Left renal pelvis (tissue), 4 donors: ENCODE results near the gene KIAA2012. TPM values are rescaled to one million over a fixed set of nuclear protein-coding genes. Genes with fewer than 3 reads are reported as not detected.
A peak's percentile ranks its signal among the peaks of the same experiment; 100 is the strongest.
"Not testable (repeated sequence)": the region's sequence is repeated elsewhere in the genome, so short reads cannot be mapped to it uniquely, and the experiment has no call there.

Source experiments
- DNase-seq, 4 donors: peaks; one replicate each; pipeline ENCODE4 v3.0.0-alpha.2; 2013; ENCODE audit warnings: low read depth in 4 of 4, low spot score in 3 of 4
- polyA plus RNA-seq, 4 donors: library from polyadenylated mRNA; unstranded; fragments of 120-200 nt; gene quantifications; one replicate each; pipeline ENCODE4 v1.2.1, GENCODE V29; 2013; ENCODE audit not compliant: insufficient read length in 4 of 4

Gene KIAA2012
- polyA plus RNA-seq, 4 donors: 0.14 to 0.38 (median 0.17) TPM

DNA sequence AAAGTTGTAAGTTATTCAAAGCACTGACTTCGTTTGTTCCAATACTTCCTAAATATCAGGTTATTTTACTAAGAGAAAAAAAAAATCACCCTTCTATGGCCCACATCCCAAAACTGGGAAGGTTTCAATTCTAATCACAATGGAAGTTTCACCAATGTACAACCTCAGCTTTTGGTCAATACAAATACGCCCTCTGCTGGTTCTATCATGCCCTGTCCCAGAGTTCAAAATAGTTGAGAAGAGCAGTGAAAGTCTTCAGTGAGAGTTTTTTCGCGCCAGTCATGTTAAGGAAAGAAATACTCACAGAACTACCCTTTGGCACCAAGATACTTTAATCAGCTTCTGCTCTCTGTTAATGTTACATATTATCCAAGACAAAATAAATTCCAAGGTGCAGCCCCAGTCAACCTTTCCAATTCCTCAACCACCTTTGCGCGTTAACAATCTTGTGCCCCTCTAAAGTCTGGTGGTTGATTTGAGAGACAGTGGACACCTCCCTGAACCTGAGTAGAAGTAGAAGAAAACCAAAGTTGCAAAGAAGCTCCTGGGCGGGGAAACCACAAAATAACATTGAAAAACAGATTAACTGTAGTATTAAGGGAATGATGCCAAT lies 105.4 kb downstream of the KIAA2012 start:
- DNase-seq: peak in 2 of 4 donors; percentile 52 to 64

GRCh38 chr2:202184557-202184956 lies 111.5 kb downstream of the KIAA2012 start:
- no peak for DNase-seq

DNA sequence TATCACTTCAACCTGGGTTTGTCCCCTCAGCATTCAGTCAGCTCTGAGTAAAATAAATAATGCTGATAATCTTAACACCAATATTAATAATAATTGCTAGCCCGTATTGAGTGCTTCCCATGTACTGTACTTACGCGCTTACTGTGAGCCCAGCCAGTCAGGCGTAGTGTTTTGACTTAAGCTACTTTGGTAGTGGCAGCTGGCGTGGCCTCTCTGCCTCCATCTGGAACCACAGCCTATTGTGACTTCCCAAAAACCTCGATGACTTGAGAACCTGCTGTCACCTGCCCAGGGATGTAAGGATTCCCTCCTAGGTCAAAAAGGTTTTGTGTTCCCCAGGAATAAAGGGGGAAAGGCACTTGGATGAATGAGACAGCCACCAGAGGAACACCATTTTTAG lies 112.1 kb downstream of the KIAA2012 start:
- DNase-seq: no peak

- no peak for DNase-seq
These were observed 113.7 kb downstream of the KIAA2012 start for GRCh38 chr2:202186641-202187202.

GRCh38 chr2:202187570-202187969 lies 114.5 kb downstream of the KIAA2012 start:
- DNase-seq: no peak

DNA sequence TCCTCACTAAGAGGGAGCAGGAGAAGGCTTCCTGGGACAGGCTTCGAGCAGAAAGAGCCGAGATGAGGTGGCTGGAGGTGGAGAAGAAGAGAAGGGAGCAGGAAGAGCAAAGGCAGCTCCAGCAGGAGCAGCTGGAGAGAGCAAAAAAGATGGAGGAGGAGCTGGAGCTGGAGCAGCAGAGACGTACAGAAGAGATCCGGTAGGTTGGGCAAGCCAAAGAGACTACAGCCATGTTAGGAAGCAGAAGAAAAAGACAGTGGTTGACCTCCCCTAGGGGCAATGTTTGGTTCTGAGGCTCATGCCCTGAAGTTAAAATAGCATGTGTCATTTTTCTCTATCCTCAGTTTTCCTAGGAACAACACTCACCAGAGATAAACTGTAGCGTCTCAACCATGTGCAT lies 120.2 kb downstream of the KIAA2012 start:
- no peak for DNase-seq

DNA sequence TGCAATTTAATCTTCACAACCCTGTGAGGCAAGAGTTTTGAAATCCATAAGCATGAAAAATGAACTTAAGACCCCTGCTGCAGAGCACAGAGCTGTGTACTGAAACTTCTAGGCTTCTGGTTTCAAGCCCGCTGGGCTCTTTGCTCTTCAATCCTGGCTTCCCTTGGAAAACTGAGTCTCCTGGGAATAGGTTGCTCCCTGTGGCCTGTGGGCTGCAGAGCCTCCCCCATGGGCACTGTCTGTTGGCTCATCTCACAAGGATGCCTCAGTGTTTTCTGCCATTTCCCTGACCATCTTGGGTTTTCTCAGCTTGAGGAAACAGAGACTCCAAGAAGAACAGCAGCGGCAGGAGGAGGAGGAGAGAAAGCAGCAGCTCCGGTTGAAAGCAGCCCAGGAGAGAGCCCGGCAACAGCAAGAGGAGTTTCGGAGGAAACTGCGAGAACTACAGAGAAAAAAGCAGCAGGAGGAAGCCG lies 120.9 kb downstream of the KIAA2012 start:
- no peak for DNase-seq

DNA sequence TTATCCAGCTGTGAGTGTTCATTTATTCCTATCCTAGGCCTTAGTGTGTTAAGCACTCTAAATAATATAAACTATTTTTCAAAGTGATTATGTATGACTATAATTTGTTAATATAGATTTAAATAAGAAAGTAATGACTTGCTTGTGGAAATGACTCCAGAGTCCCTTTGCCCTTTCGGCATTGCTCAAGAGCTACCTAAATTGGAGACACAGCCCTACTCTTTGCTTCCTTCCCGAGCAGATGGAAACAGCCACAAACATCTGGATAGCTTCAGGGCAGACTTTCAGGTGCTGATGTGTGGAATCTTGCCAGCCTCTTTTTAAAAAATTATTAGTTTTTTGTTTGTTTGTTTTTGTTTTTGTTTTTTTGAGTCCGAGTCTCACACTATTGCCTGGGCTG lies 121.4 kb downstream of the KIAA2012 start:
- no peak for DNase-seq

DNA sequence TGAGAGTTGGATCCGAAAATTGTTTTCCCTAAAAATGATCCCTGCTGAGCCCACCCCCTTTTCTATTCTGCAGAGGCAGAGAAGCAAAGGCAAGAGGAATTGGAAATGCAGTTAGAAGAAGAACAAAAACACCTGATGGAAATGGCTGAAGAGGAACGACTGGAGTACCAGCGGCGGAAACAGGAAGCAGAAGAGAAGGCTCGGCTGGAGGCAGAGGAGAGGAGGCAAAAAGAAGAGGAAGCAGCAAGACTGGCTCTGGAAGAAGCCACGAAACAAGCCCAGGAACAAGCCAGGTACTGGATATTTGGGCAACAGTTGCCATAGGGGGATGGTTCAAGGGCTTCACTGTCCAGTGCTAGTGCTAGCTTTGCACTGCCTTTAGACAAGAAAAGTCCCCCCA lies 123.7 kb downstream of the KIAA2012 start:
- DNase-seq: no peak

- DNase-seq: no peak
These were observed 128.4 kb downstream of the KIAA2012 start for GRCh38 chr2:202201220-202202160.

DNA sequence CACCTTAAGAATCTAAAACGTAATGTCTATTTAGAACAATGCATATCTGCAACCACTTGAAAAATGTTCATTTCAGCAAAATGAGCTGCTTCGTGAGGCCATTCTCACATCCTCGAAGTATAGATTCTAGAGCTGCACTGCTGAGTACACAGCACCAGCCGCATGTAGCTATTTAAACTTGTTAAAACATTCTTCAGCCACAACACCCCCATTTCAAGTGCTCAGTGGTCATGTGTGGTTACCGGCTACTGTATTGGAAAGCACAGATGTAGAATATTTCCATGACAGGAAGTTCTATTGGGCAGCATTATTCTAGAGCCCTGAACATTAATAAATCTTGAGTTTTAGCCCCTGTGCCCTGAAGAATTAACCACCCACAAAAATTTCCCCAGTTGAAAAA lies 130.3 kb downstream of the KIAA2012 start:
- DNase-seq: no peak

- no peak for DNase-seq
These were observed 131.8 kb downstream of the KIAA2012 start for GRCh38 chr2:202204855-202205254.

DNA sequence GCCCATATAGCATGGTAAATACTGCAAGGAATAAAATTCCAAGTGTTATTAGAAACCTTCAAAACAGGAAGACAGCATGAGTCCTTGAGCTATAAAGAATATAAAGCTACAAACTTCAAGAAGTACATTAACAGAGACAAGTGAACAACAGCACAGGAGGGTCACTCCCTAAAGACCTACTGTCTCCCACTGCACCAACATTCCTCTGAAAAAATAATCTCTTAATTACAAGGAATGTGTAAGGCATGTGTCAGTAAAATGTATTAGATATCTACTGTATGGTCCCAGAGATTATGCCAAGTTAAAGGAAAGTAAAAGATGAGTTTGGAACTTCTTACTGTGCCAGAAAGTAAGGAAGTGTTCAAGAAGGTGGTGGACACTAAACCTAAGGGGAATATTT lies 135.5 kb downstream of the KIAA2012 start:
- no peak for DNase-seq

DNA sequence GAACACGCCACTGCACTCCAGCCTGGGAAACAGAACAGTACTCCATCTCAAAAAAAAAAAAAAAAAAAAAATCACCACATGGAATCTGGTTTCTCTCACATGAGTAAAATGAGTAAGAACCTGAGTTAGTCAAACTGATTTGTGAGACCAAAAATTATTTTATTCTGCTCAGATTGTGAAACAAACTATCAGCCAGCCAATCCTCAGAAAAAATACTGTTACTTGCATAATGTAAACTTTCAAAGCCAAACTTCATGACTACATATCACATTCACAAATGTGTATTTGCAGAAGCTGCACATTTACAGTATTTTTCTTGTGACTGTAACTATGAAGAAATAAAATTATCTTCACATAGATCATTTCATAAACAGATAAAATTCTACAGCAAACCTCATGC lies 142.1 kb downstream of the KIAA2012 start:
- DNase-seq: no peak

GRCh38 chr2:202221873-202222272 lies 148.8 kb downstream of the KIAA2012 start:
- no peak for DNase-seq

GRCh38 chr2:202237787-202238233 lies 164.8 kb downstream of the KIAA2012 start:
- DNase-seq: peak; percentile 12 to 34 (median 28)

DNA sequence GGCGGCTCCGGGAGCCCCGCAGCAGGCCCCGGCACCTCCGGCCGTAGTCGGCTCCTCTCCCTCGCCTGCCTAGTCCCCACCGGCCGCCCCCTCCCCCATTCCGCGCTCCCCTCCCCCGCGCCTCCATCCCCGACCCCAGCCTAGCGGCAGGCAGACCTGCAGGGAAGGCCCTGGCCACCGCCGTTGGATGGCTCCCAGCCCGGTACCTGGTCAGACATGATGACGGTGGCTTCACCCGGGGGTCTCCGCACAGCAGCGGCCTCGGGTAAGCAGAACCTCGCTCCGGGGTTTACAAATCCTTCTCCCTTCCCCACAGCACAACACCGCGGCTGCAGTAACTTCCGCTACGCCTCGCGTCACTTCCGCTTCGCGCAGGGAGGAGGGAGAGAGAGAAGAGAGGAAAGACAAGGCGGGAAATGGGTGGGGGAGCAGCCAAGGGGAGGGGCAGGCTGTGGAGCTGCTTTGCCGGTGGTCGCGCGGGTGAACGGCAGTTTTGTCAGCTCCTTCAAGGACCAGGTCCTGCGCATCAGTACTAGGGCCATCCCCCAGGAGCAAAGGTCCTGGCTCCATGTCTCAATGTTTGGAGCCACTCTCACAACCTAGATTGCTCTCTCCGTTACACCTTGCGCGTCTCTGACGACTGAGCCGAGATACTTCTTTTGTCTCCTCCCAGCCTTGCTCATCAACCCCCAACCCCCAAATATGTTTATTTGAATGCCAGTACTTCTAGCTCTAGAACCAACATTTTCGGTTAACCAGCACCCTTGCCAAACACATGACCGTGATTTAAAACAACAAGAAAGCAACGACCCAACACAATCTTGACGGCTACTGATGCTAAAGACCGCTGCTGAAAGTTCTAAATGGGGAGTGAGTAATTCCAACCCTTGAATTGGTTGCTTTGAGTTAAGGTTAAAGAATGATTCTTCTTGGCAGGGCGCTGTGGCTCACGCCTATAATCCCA lies 165.5 kb downstream of the KIAA2012 start, which contains the start of gene SUMO1:
Gene SUMO1 (minus strand): TSS at position 364 of the 964 bp plus-strand sequence. CDS start 146 bp downstream, at position 218.
- peak; percentile 88 to 94 (median 92) for DNase-seq

GRCh38 chr2:202247710-202248109 lies 174.7 kb downstream of the KIAA2012 start:
- not testable (repeated sequence) for DNase-seq

DNA sequence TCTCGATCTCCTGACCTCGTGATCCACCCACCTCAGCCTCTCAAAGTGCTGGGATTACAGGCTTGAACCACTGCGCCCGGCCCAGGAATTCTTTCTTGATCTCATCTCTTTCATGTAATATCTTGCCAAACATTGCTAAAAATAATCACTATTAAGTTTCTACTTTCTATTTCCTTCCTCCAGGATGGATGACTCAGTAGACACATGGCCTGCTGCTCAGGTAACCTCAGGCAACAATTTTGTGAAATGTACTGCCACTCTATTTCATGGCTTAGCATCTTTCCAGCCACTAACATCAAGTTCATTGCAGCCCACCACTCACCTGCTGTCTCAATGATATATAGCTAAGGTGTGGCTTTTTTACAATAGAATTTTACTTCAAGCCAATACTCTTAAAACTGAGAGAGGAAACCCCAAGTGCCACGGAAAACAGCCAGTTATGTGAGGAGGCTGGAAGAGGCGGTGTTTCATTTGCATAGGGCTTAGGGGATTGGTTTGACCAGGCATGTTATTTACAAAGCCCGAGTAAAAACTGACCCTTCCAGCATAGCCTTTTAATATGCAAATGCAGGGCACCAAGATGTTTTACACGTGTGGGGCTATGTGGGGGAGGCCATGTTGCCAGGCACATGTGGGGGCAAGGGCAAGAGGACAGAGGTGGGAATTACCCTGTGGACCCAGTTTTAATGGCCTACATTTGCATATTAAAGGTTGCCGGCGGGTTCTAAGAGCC lies 176.6 kb downstream of the KIAA2012 start:
- no peak for DNase-seq
